Neural progenitor cell (in vitro differentiated cells): ENCODE data around the gene AGPAT4.

Experiments used
- EZH2 ChIP-seq: fragments of 200-600 bp; sonication (generic); IDR thresholded peaks from 2 replicates; pipeline ENCODE4 v1.6.1; 2017; ENCODE audit warnings: antibody characterized with exemption, mild to moderate bottlenecking, moderate library complexity
- TF ChIP-seq, protein P1 (sequence below): fragments of 200-600 bp; sonication (generic); IDR thresholded peaks from 2 replicates; pipeline ENCODE4 v1.5.1; 2017; ENCODE audit warnings: antibody characterized with exemption, mild to moderate bottlenecking

DNA sequence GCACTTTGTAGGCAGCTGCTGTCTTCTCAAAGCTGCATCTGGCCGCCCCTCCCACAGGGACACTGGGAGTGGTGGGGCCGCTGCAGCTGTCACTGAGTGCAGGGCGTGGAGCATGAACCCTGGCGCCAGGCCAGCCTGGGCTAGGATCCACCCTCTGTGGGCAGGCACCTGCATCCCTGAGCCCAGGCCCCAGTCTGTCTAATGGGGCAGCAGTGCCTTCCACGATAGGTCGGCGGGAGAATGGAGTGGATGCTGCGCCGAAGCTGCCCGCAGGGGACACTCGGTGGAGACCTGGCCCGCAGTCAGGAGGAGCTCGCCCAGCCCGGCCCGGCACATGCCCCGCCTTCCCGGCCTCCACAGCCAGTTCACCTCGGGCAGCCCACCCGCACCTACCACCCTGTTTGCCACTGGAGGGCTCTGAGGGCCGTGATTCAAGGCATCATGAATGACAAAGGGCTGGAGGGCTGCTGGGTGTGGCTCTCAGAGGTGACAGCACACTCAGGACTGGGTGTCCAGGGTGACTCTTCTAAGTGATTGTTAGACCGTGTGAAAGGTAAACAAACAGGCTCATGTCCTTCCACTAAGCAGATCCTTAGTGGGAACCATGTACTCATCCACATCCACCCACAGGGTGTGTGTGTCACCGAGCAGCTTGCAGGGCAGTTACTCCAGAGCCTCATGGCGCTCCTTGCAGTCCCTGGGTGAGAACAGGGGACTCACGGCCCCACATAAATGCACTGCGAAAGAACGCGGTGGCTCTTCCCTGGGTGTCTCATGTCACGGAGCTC lies 133.9 kb downstream of the AGPAT4 start:
- TF ChIP-seq, protein P1, sequence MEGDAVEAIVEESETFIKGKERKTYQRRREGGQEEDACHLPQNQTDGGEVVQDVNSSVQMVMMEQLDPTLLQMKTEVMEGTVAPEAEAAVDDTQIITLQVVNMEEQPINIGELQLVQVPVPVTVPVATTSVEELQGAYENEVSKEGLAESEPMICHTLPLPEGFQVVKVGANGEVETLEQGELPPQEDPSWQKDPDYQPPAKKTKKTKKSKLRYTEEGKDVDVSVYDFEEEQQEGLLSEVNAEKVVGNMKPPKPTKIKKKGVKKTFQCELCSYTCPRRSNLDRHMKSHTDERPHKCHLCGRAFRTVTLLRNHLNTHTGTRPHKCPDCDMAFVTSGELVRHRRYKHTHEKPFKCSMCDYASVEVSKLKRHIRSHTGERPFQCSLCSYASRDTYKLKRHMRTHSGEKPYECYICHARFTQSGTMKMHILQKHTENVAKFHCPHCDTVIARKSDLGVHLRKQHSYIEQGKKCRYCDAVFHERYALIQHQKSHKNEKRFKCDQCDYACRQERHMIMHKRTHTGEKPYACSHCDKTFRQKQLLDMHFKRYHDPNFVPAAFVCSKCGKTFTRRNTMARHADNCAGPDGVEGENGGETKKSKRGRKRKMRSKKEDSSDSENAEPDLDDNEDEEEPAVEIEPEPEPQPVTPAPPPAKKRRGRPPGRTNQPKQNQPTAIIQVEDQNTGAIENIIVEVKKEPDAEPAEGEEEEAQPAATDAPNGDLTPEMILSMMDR = no peak
- no peak for TF ChIP-seq EZH2
